Left ventricle myocardium inferior (tissue), 1 donor: Measurements from ENCODE around the gene ATL2. TPM values are rescaled to one million over a fixed set of nuclear protein-coding genes. Genes with fewer than 3 reads are reported as not detected.
"Not testable (repeated sequence)": the region's sequence is repeated elsewhere in the genome, so short reads cannot be mapped to it uniquely, and the experiment has no call there.

Experiments
- DNase-seq: peaks from one replicate; pipeline ENCODE4 v3.0.0-alpha.2; 2020
- H3K27ac ChIP-seq: fragments of 200-600 bp; replicated peaks from 2 replicates; pipeline ENCODE4 v1.8.0; 2021
- H3K27me3 ChIP-seq: fragments of 200-600 bp; 2 replicates; pipeline ENCODE4 v1.8.0; 2021; ENCODE audit warnings: low read depth
- H3K36me3 ChIP-seq: fragments of 200-600 bp; 2 replicates; pipeline ENCODE4 v1.8.0; 2021
- H3K4me1 ChIP-seq: fragments of 200-600 bp; 2 replicates; pipeline ENCODE4 v1.8.0; 2021
- H3K4me3 ChIP-seq: fragments of 200-600 bp; 2 replicates; pipeline ENCODE4 v1.8.0; 2021; ENCODE audit warnings: mild to moderate bottlenecking, moderate library complexity
- H3K9me3 ChIP-seq: fragments of 200-600 bp; replicated peaks from 2 replicates; pipeline ENCODE4 v1.8.0; 2021
- intact Hi-C: fragments of 100-400 bp; cut with micrococcal nuclease; formaldehyde crosslinking; loops from one replicate; pipeline ENCODE4 v1.11.0; 2022
- total RNA-seq: library from RNA; stranded (reverse); fragmentation: NEBNext Ultra II Directional; extraction: Animal tissue kit (Norgen Biotek cat#: 25700); gene quantifications from one replicate; pipeline ENCODE4 v1.2.1, GENCODE V29; 2021
- TF ChIP-seq, protein P1 (sequence below): fragments of 200-600 bp; IDR thresholded peaks from 2 replicates; pipeline ENCODE4 v1.8.0; 2021; ENCODE audit warnings: antibody characterized with exemption, mild to moderate bottlenecking, borderline replicate concordance
- donor health status: DM: no; HTN: yes; CAD: no; lungs with severe emphysema.

The ATL2 gene
- total RNA-seq, 1 donor from 2014 or later: 28.4 TPM

DNA sequence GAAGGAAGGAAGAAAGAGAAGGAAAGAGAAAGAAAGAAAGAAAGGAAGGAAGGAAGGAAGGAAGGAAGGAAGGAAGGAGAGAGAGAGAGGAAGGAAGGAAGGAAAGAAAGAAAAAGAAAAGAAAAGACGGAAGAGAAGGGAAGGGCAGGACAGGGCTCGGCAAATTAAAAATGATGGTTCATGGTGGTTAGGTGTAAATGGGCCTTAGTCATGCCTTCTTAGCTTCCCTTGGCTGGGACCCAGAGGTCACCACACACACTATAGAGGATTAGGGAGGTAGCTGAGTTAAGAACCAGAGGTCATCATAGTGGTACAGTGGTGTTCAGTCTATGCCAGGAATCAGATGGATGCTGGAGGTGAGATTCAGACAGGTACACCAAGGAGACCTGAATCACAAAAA, 9.3 kb upstream of the ATL2 start:
- no peak overlapping the region for H3K27ac ChIP-seq
- no peaks in the 10 kb centered on the region for H3K36me3 ChIP-seq
- peaks cover 6% of the 10 kb centered on the region for H3K27me3 ChIP-seq
- TF ChIP-seq, protein P1, sequence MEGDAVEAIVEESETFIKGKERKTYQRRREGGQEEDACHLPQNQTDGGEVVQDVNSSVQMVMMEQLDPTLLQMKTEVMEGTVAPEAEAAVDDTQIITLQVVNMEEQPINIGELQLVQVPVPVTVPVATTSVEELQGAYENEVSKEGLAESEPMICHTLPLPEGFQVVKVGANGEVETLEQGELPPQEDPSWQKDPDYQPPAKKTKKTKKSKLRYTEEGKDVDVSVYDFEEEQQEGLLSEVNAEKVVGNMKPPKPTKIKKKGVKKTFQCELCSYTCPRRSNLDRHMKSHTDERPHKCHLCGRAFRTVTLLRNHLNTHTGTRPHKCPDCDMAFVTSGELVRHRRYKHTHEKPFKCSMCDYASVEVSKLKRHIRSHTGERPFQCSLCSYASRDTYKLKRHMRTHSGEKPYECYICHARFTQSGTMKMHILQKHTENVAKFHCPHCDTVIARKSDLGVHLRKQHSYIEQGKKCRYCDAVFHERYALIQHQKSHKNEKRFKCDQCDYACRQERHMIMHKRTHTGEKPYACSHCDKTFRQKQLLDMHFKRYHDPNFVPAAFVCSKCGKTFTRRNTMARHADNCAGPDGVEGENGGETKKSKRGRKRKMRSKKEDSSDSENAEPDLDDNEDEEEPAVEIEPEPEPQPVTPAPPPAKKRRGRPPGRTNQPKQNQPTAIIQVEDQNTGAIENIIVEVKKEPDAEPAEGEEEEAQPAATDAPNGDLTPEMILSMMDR: no peak
- H3K4me1 ChIP-seq: no peaks in the 10 kb centered on the region
- H3K9me3 ChIP-seq: no peaks in the 10 kb centered on the region
- intact Hi-C loops: no loop called here
- H3K4me3 ChIP-seq: no peak overlapping the region
- DNase-seq: no peak

DNA sequence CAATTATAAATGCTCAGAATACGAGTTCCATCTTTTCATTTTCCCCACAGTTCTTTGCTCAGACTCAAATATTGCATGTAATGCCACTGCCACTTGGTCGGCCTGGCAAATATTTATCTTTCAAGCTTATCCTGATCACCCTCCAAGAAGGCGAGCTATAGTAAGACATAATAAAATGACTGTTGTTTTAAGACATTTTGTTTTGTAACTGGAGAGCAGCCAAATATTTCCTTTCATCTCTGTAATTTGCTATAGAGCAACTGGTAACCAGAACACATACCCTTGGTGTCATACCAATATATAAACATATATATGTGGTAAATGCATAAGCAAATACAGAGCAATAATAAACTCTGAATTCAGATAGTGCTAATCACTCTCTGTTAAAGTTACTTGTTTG, 7.3 kb upstream of the ATL2 start:
- TF ChIP-seq, protein P1: no peak
- H3K27ac ChIP-seq: no peak overlapping the region
- no peak for DNase-seq

DNA sequence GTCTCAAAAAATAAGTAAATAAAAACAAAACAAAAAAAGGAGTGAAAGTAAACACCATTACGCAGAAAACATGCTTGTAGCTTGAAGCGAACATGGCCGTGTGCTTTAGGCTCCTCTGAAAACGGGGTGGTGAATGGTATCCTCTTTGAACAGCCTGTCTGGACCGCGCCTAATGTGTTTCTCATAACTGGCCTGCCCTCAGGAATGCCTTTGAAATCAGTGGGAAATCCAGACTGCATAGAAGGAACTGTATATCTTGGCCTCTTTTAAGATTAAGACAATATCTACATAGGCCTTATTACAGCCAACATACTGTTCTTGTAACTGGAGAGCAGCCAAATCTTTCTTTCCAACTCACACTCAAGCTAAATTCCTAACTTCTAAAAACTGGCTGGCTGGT, 6.7 kb upstream of the ATL2 start:
- H3K4me3 ChIP-seq, intact Hi-C loops, H3K27ac ChIP-seq: not testable (repeated sequence)

More for the DNA sequence above, 7.3 kb upstream of the ATL2 start:
- Histone ChIP-seq H3K27me3 (no peaks in the 10 kb centered on the region), H3K36me3 (no peaks in the 10 kb centered on the region), H3K4me3 (no peak overlapping the region), H3K9me3 (no peaks in the 10 kb centered on the region), H3K4me1 (no peaks in the 10 kb centered on the region)
- intact Hi-C loops: no loop called here

DNA sequence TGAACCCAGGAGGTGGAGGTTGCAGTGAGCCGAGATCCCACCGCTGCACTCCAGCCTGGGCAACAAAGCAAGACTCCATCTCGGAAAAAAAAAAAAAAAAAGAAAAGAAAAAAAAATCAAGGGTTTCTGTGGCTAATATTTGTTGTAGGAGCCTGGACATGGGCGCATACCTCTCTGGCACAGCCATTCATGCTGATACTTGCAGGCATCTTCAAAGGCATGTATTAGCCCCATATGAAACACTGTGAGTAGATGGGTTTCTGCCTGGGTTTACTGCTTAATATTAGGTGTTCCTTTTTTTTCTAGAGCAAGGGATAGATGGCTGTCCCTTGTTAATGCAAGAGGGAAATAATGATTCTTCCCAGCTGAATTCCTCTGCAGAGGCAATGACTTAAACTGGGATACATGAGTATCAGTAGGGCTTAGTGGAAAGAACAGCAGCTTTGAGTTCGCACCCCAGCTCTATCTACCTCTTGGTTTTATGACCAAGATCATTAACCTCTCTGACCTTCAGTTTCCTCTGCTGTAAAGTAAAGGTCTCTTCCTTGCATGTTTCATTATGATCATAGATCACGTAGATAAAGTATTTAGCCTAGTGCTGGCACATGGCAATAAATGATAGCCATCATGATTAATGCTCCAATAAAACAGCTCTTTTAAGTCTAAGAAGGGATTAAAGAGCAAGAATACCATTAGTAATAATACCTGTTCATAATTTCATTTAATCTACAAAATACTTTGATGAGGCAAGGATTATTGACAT, 4.5 kb upstream of the ATL2 start:
- H3K27ac ChIP-seq: no peak overlapping the region
- H3K4me3 ChIP-seq: no peak overlapping the region
- H3K27me3 ChIP-seq: no peaks in the 10 kb centered on the region
- H3K36me3 ChIP-seq: no peaks in the 10 kb centered on the region
- no peaks in the 10 kb centered on the region for H3K9me3 ChIP-seq
- DNase-seq: no peak
- H3K4me1 ChIP-seq: peaks cover 8% of the 10 kb centered on the region
- TF ChIP-seq, protein P1: no peak
- intact Hi-C loops: no loop called here

More for the DNA sequence above, 6.7 kb upstream of the ATL2 start:
- not testable (repeated sequence) for H3K9me3 ChIP-seq, H3K4me1 ChIP-seq, H3K36me3 ChIP-seq, H3K27me3 ChIP-seq, DNase-seq

DNA sequence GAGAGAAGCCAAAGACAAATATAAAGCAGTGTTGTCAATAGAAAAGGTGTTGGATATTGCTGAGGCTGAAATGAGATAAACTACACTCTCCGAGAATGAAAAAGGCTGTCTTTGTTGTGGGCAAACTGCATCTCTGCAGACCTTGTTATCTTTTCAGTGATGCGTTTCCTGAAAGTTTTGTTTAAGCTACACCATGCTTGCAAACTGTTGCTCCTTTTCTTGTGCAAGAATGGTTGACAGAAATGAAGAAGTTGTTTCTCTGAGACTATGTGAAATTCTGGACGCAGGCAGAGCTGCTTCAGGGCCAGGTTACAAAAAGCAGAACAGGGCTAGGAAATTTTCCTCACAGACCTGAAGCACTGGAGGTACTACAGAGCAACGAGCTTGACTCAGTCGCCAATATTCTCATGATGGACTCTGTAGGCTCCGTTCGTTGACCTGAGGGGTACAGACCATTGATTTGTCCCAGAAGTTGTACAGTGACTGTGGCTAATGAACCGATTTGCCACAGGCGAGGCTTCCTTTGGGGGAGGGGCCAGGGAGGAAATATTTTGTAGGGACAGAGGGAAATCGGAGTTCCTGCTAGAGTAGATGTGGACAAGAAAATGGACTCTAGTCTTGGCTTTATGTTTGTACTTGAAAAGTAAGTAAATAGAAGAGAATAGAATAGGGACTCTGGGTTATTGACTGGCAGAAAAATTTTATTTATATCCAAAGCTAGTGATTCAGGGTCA, 3.5 kb upstream of the ATL2 start:
- Histone ChIP-seq H3K4me3 (no peak overlapping the region), H3K27me3 (no peaks in the 10 kb centered on the region), H3K27ac (no peak overlapping the region), H3K9me3 (no peaks in the 10 kb centered on the region), H3K36me3 (no peaks in the 10 kb centered on the region), H3K4me1 (peaks cover 18% of the 10 kb centered on the region)
- no peak for DNase-seq
- intact Hi-C loops: no loop called here
- TF ChIP-seq, protein P1: no peak
